ENCODE measurements around the gene FAM20C. TPM values are rescaled to one million over a fixed set of nuclear protein-coding genes. Genes with fewer than 3 reads are reported as not detected.

FAM20C gene
- total and polyA plus RNA-seq, 10 of the 15 experiments (the other 5 are each of a cell fraction or from before 2014, with no cell fraction given), result 0.44 TPM; not detected in 9

GRCh38 chr7:218316-218715, 25.9 kb downstream of the FAM20C start (continued):
- TF ChIP-seq ETV6 (conservative IDR thresholded peaks at IDR 0.05 in 1 of 2, IDR thresholded peaks at IDR 0.05 in 1 of 2; ENCODE audit: borderline replicate concordance in 1 of 2, low read depth in 1 of 2) (no peak), ZNF622 (IDR thresholded peaks at IDR 0.05) (no peak)

- Histone ChIP-seq H3K27ac (ENCODE audit: control insufficient read depth, insufficient read depth) (no peak overlapping the region), H2AFZ (ENCODE audit: control insufficient read depth, low read depth, low read length) (no peak overlapping the region), H3K4me2 (ENCODE audit: control insufficient read depth, insufficient read depth) (no peak overlapping the region), H3K4me1 (ENCODE audit: control insufficient read depth, insufficient read depth, low read length) (no peaks in the 10 kb centered on the region), H3K79me2 (ENCODE audit: control insufficient read depth, insufficient read depth, low read length) (no peaks in the 10 kb centered on the region), H3K9ac (ENCODE audit: control insufficient read depth, insufficient read depth, low read length) (no peak overlapping the region), H3K9me3 (replicated peaks; ENCODE audit: control insufficient read depth, insufficient read depth, low read length) (no peaks in the 10 kb centered on the region; the same call in 2 of the 3 replicates), H3K36me3 (ENCODE audit: control insufficient read depth in 2 of 2, insufficient read depth in 2 of 2, low read length in 1 of 2) (no peaks in the 10 kb centered on the region), H4K20me1 (ENCODE audit: control insufficient read depth, insufficient read depth) (no peaks in the 10 kb centered on the region), H3K4me3 (no peak overlapping the region), H3K27me3 (replicated peaks in 1 of 2; ENCODE audit: control insufficient read depth in 2 of 2, insufficient read depth in 2 of 2, low read length in 1 of 2) (no peaks in the 10 kb centered on the region)
- CTCF ChIA-PET, result no interaction called here
- 60% methylated on average over 28 of the region's 28 CpGs for WGBS (ENCODE audit: insufficient coverage, insufficient replicate concordance, low lambda C conversion rate, missing lambda C conversion rate)
- in situ Hi-C loops (cut with MboI) (no loop called here), intact Hi-C loops (cut with micrococcal nuclease; ENCODE audit: unreplicated experiment) (no loop called here)
- SMC1A ChIA-PET (ENCODE audit: uncharacterized antibody, unreplicated experiment), result no interaction called here
- FAIRE-seq (no peak), DNase-seq (ENCODE audit: low read depth, low spot score) (no peak), ATAC-seq (no peak)
- POLR2A ChIA-PET, result no interaction called here
- no TSS peak for BruUV-seq (replicated peaks)
- no peak for TF ChIP-seq EGR1 (IDR thresholded peaks at IDR 0.05; ENCODE audit: borderline replicate concordance in 1 of 2, low read depth in 2 of 2, low read length in 2 of 2)
- RAD21 ChIA-PET (ENCODE audit: unreplicated experiment), result no interaction called here
These were observed 26.7 kb downstream of the FAM20C start for GRCh38 chr7:218896-219580.

DNA sequence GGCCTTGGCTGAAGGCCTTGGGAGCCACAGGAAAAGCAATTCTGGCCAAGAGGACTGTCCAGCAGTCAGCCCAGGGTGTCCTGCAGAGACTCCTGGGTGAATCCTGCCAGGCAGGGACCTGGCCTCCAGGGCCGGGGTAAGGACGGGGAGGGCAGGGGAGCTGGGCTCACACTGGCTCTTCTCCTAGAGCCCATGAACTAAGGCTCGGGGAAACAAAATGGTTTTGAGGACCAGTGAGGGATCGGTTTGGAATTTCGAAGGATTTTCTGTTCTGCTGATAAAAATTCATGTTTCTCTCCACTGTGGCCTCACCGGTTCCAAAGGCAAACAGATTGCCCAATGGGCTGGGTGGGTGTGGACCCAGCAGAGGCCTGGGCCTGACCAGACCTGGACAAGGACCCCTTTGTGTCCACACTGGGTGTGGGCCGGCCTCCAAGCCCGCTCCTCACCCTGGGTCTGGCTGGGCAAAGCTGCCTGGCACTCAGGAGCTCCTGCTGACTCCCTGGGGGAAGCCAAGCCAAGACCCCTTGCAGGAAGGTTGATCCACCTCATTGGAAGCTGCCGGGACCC, 27.3 kb downstream of the FAM20C start:
- H4K20me1 ChIP-seq (ENCODE audit: control insufficient read depth, insufficient read depth), result no peaks in the 10 kb centered on the region
- H3K4me2 ChIP-seq (ENCODE audit: control insufficient read depth, insufficient read depth), result no peak overlapping the region
- H3K36me3 ChIP-seq (ENCODE audit: control insufficient read depth in 2 of 2, insufficient read depth in 2 of 2, low read length in 1 of 2), result no peaks in the 10 kb centered on the region
- H3K79me2 ChIP-seq (ENCODE audit: control insufficient read depth, insufficient read depth, low read length), result no peaks in the 10 kb centered on the region
- ChIA-PET SMC1A (ENCODE audit: uncharacterized antibody, unreplicated experiment) (no interaction called here), CTCF (no interaction called here), POLR2A (no interaction called here), RAD21 (ENCODE audit: unreplicated experiment) (no interaction called here)
- no peaks in the 10 kb centered on the region for H3K4me1 ChIP-seq (ENCODE audit: control insufficient read depth, insufficient read depth, low read length)
- intact Hi-C loops (cut with micrococcal nuclease; ENCODE audit: unreplicated experiment) (no loop called here), in situ Hi-C loops (cut with MboI) (no loop called here)
- BruUV-seq (replicated peaks), result no TSS peak
- DNase-seq (ENCODE audit: low read depth, low spot score), result no peak
- H3K9ac ChIP-seq (ENCODE audit: control insufficient read depth, insufficient read depth, low read length), result no peak overlapping the region
- H3K27ac ChIP-seq (ENCODE audit: control insufficient read depth, insufficient read depth), result no peak overlapping the region
- 47% methylated on average over 9 of the region's 9 CpGs for WGBS (ENCODE audit: insufficient coverage, insufficient replicate concordance, low lambda C conversion rate, missing lambda C conversion rate)
- ATAC-seq, result no peak
- H2AFZ ChIP-seq (ENCODE audit: control insufficient read depth, low read depth, low read length), result no peak overlapping the region
- no peaks in the 10 kb centered on the region for H3K27me3 ChIP-seq (replicated peaks in 1 of 2; ENCODE audit: control insufficient read depth in 2 of 2, insufficient read depth in 2 of 2, low read length in 1 of 2)
- FAIRE-seq, result no peak
- no peak overlapping the region for H3K4me3 ChIP-seq
- H3K9me3 ChIP-seq (replicated peaks; ENCODE audit: control insufficient read depth, insufficient read depth, low read length), result no peaks in the 10 kb centered on the region; the same call in 2 of the 3 replicates
- TF ChIP-seq POLR2A (IDR thresholded peaks at IDR 0.05; ENCODE audit: low read depth, low read length) (no peak), MEF2B (IDR thresholded peaks at IDR 0.05; ENCODE audit: partially characterized antibody, poor library complexity, severe bottlenecking) (no peak), IKZF1 (conservative IDR thresholded peaks at IDR 0.05) (no peak), RELB (IDR thresholded peaks at IDR 0.05; ENCODE audit: low read depth) (no peak), IRF3 (IDR thresholded peaks at IDR 0.05) (no peak), NR2F1 (conservative IDR thresholded peaks at IDR 0.05) (no peak), NFIC (IDR thresholded peaks at IDR 0.05; ENCODE audit: low read depth, low read length) (no peak), ZNF274 (IDR thresholded peaks at IDR 0.05; ENCODE audit: insufficient read depth, insufficient read length) (no peak), ETV6 (conservative IDR thresholded peaks at IDR 0.05 in 1 of 2, IDR thresholded peaks at IDR 0.05 in 1 of 2; ENCODE audit: borderline replicate concordance in 1 of 2, low read depth in 1 of 2) (no peak), FOXK2 (IDR thresholded peaks at IDR 0.05) (no peak)
